Fibroblast of skin of left biceps (primary cell): ENCODE measurements around the gene PARP11.

ENCODE experiments used
- DNase-seq, 2 experiments: peaks; one replicate each; pipeline ENCODE4 v3.0.0-alpha.2; 2013; ENCODE audit warnings: low read depth in 2 of 2

PARP11 gene, protein sequence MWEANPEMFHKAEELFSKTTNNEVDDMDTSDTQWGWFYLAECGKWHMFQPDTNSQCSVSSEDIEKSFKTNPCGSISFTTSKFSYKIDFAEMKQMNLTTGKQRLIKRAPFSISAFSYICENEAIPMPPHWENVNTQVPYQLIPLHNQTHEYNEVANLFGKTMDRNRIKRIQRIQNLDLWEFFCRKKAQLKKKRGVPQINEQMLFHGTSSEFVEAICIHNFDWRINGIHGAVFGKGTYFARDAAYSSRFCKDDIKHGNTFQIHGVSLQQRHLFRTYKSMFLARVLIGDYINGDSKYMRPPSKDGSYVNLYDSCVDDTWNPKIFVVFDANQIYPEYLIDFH

DNA sequence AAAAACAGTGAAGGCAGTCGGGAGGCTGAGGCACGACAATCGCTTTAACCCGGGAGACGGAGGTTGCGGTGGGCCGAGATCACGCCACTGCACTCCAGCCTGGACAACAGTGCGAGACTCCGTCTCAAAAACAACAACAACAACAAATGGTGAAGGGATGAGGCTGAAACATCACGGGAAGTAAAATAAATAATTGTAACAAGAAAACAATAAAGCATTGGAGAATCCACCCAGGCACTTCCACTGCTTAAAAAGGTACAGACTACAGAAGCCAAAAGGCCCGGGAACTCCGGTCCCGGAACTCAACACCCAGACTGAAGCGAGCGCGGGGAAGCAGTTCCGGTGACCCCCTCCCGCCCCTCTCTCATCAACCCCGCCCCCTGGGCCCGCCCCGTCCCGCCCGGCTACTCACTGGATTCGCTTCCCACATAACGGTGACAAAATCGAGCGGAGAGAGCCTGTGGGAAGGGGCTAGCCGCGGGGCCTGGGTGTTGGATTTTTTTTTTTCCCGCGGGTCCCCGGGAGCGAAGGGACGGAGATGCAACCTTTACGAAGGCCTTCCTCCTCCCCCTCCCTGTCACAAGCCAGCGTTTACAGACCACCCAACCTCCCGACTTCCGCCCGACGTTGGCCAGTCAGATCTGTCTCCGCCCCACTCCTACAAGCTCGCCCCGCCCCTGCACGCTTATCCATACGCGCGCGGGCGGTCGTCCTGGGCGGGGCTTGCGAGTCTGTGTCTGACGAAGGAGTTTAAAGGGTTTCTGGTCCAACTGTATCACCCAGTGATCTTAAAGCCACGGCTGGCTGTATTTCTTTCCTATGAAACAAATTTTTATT is at the start of gene PARP11:
Gene PARP11 (minus strand): TSS at position 600 of the 837 bp plus-strand sequence. CDS start 170 bp downstream, at position 430.
- DNase-seq = peak; percentile 85 to 87

GRCh38 chr12:3922033-3922432 is 48.8 kb upstream of the PARP11 start:
- no peak for DNase-seq

GRCh38 chr12:3921526-3921925 is 48.3 kb upstream of the PARP11 start:
- no peak for DNase-seq

DNA sequence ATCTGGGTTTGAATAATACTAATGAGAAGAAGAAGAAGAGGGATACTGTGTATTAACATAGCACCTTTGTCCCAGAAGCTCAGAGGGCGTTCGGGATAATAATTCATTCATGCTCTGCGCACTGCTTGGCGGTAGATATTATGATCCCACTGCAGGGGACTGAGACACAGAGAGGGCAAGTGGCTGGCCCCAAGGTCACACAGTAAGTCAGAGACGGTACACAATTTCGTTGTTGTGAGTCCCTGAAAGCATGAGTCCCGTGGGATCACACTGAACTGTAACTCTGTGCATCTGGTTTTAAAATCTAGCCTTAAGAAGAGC is 47.9 kb upstream of the PARP11 start:
- DNase-seq = no peak

DNA sequence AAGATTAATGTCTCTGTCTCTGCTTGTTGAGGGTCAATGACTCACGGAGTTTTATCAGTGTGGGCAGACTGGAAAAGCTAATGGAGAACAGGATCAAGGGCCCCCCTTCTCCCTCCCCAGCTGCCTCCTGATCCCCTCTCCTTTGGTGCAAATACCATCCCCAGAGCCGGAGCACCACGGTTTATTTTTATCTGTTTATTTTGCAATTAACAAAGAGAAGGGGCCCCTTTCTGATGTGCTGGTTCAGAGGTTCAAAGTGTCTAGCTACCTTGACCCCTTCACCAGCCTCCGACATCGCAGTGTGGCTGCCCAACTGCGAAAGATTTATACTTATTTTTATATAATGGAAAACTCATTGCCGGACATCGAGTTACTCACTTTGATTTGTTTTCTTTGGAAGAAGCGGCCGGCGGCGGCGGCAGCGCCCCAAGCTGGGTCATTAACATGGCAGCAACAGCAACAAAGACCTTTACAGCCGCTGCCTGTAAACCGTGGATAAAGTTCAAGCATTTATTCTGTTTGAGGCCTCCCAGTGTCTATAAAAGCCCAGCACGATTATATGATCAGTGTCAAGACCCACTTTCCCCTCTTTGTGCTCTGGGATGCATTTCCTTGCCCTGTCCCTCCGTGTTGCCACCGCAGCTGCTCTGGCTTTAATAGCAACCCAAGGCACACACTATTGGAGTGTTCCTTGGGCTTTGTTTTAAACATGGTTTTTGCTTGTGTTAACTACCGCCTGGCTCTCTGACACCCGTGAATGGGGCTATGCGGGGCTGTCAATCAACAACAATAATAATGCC is 47.4 kb upstream of the PARP11 start:
- no peak for DNase-seq

DNA sequence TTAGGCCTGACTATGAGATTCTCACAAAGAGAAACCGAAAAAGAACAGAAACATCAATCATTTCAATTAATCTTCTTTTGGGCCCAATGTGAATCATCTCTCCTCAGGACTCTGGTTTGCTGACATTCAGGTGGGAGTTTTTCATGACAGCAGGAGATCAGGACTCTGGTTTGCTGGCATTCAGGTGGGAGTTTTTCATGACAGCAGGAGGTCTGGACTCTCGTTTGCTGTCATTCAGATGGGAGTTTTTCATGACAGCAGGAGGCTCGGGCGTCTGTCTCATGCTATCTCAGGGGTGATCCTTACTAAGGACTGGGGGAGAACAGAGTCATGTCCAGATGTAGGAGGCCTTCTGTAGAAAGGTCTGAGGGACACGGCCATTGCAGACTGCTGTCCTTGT is 40.1 kb upstream of the PARP11 start:
- DNase-seq = no peak

DNA sequence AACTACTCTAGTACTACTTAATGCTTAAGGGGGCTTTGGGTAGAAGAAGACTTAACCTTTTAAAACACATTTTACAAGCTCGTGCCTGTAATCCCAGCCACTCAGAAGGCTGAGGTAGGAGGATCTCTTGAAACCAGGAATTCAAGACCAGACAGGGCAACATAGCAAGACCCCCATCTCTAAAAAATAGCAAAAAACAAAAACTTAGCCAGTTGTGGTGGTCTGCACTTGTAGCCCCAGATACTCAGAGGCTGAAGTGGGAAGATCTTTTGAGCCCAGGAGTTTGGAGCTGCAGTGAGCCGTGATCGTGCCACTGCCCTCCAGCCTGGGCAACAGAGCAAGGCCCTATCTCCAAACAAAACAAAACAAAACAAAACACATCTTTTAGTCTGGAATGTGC is 39.7 kb upstream of the PARP11 start:
- no peak for DNase-seq

- no peak for DNase-seq
These were observed 38.2 kb upstream of the PARP11 start for GRCh38 chr12:3911409-3911808.

GRCh38 chr12:3905664-3906063 is 32.5 kb upstream of the PARP11 start:
- no peak for DNase-seq

GRCh38 chr12:3904999-3905398 is 31.8 kb upstream of the PARP11 start:
- no peak for DNase-seq

DNA sequence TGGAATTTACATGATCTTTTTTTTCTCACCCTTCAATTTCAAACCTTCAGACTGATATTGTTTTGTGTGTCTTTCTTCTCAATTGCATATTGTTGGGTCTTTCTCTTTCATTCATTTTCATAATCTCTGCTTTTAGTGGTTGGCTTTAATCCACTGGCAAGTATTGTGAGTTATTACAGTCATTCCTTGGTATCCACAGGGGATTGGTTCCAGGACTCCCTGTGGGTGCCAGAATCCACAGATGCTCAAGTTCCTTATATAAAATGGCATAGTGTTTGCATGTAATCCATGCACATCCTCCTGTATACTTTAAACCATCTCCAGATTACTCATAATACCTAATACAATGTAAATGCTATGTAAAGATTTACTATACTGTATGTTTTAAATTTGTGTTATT is 29.7 kb upstream of the PARP11 start:
- DNase-seq = no peak

DNA sequence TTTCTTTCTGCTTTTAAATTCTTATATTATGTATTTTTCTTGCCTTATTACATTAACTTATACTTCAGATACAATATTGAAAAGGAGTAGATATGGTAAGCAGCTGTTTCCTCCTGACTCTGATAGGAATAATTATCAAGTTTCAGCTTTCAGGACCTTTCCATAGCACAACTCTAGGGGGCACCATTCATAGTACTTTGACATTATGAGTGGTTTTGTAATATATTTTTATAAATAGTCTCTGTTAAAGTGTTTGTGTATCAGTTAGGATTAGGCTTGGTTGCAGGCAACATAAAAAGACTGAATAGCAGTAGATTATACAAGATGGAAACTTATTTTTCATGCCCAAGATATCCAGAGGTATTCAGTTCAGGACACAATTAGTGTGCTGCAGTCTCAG is 27.9 kb upstream of the PARP11 start:
- no peak for DNase-seq

GRCh38 chr12:3898756-3899155 is 25.6 kb upstream of the PARP11 start:
- no peak for DNase-seq

DNA sequence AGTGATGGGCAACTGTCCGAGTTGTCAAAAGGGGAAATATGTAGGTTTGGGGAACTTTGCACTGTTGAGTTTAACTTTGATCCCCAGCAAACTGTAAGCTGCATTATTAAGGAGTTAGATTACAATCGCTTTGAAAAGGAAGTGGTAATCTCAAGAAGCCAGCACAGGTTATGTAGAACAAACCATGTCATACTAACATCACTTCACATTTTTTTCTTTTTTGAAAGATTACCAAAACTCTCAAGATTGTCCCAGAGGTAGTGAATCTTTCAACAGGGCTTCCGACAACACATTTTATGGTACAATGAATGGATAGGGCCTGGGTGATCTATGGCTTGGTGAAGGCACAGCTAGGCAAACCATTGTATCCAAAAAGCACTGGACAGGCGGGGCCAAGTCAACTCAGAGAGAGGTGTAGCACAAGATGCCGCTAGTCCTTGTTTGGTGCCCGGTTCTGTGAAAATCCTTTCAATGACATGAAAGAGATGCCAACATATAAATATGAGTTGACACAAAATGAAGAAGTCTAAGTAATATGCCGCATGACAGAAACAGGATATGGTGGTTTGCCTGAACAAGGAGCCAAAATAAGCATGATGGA is 24.3 kb upstream of the PARP11 start:
- DNase-seq = no peak

GRCh38 chr12:3896801-3897351 is 23.7 kb upstream of the PARP11 start:
- DNase-seq = no peak

GRCh38 chr12:3896356-3896755 is 23.2 kb upstream of the PARP11 start:
- DNase-seq = no peak

DNA sequence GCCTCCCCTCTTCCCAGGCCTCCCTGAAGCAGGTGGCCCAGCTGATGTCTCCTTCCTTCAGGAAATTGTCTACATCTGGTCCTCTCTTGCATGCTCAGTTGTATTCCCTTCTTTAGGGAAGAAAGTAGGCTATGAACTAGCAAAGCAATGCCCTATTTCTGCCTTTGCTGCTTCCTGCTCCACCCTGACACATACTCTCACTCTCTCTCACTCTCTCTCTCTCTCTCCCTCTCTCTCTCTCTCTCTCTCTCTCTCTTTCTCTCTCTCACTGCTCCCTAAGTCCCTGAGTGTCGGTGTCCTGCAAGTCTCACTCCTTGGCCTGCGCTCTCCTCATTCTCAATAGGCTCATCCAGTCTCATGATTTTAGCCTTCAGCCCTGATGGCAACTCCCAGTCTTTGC is 19.4 kb upstream of the PARP11 start:
- no peak for DNase-seq

- DNase-seq = no peak
These were observed 18.0 kb upstream of the PARP11 start for GRCh38 chr12:3891201-3891600.

- DNase-seq = no peak
These were observed 15.5 kb upstream of the PARP11 start for GRCh38 chr12:3888659-3889058.

DNA sequence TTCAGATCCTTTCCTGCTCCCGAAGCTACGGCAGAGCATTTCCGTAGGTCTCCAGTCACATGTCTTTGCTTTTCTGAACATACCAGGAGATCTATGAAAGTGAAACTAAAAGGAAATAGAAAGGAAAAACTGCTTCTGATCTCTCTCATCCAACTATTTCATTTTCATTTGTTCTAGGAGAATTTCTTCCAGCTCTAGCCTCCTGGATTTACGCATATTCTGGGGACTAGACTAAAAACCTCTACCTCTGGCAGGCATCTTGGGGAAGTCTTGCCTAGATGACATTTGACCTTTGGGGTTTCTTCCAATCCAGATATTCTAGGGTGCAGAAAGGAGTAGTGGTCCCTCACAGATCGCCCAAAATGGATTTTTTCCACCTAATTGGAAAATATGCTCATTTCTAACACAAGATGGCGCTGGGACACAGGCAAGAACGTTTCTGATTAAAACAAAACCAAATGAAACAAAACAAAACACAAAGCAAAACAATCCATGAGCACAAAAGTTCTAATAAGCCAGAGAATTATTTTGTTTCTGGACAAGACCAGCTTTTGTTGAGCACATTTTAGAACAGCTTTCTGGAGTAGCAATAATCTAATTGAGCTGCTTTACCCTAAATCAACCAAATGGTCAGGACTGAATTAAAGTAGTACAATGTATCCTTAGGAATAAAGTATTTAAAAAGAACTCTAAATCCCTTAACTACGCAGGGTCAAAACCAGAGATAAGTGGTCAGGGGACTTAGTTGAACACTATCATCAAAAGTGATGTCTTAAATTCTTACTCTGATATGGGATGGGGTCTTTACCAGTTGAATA is 12.3 kb upstream of the PARP11 start:
- peak; percentile 7 to 8 for DNase-seq

DNA sequence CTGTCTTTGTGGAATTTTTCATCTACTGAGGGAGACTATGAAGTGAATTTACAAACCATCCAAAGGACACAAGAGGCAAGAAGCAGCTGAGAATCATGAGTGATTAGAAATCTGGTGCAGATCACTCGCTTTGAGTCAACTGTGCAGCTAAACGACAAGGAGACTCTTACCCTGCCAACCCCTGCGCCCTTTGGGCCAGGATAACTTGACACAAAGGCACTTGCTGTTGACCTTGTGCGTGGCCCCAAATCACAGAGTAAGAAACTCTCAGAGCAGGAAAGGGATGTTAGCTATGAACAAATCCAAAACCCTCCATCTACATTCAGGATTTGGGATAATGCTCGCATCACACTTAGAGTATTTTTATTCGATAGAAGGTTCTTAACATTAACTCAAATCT is 11.5 kb upstream of the PARP11 start:
- no peak for DNase-seq
